ENCODE results near the gene RHO.

GRCh38 chr3:129575233-129575996, 47.0 kb downstream of the RHO start:
- TF ChIP-seq CTCF (IDR thresholded peaks at IDR 0.05; ENCODE audit: low read length) (no peak), EZH2 (IDR thresholded peaks at IDR 0.05; ENCODE audit: borderline replicate concordance, low read length) (no peak)
